ENCODE results near the gene STIMATE.

DNA sequence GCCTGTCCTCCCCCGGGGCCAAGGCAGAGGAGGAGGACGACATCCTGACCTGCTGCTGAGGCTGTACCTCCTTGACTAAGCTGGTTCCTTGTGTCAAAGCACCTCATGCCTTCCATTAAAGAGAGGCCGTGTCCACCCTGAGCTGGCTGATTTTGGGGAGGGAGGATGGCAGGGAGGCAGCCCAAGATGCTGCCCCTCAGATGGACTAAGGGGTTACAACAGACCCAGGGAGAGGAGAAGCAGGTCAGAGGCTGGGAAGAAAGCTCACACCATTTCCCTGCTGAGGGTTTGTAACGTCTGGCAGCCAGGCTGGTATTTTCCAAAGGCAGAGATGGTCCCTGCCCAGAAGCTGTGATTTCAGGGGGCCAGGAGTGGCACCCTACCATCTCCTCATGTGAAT lies 105.4 kb downstream of the STIMATE start:
- TF ChIP-seq CTCF (IDR thresholded peaks at IDR 0.05 in 8 of 11, conservative IDR thresholded peaks at IDR 0.05 in 3 of 11) = no peak
- TF ChIP-seq POLR2A (IDR thresholded peaks at IDR 0.05) = no peak
- TF ChIP-seq POLR2AphosphoS5 (IDR thresholded peaks at IDR 0.05) = no peak

Data from spleen (tissue), 7 donors.